Hematopoietic multipotent progenitor cell treated with erythropoietin and hydrocortisone succinate and interleukin-3 and kit ligand, for 4 days (in vitro differentiated cells): ENCODE data around the gene MOXD1.
"Not testable (repeated sequence)": the region's sequence is repeated elsewhere in the genome, so short reads cannot be mapped to it uniquely, and the experiment has no call there.

ENCODE experiments used
- DNase-seq: peaks from one replicate; pipeline ENCODE4 v3.0.0-alpha.2; 2015

The MOXD1 gene

DNA sequence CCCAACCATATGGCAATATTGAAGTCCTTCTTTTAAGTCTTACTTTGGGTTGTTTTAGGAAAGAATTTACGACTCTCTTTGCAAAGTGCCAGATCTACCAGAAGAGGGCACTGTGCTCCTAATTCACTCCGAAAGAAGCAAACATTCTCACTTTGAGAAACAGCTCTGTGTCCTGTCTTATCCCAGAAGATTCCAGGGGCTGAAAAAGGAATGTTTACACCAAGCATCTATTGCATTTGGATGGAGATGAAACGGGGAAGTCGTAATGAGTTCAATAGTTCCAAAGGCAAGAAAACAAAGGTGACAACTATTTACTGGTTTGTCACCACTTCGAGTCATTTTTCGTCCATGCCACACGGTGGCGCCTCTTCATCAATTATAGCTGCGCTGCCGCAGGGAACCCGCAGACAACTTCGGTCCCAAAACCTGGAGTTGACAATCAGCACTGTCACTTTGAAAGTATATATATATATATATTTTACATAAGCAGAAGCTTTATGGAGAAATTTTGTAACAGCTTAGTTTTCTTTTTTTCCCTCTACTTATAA is 121.6 kb downstream of the MOXD1 start:
- DNase-seq, result peak; percentile 87

DNA sequence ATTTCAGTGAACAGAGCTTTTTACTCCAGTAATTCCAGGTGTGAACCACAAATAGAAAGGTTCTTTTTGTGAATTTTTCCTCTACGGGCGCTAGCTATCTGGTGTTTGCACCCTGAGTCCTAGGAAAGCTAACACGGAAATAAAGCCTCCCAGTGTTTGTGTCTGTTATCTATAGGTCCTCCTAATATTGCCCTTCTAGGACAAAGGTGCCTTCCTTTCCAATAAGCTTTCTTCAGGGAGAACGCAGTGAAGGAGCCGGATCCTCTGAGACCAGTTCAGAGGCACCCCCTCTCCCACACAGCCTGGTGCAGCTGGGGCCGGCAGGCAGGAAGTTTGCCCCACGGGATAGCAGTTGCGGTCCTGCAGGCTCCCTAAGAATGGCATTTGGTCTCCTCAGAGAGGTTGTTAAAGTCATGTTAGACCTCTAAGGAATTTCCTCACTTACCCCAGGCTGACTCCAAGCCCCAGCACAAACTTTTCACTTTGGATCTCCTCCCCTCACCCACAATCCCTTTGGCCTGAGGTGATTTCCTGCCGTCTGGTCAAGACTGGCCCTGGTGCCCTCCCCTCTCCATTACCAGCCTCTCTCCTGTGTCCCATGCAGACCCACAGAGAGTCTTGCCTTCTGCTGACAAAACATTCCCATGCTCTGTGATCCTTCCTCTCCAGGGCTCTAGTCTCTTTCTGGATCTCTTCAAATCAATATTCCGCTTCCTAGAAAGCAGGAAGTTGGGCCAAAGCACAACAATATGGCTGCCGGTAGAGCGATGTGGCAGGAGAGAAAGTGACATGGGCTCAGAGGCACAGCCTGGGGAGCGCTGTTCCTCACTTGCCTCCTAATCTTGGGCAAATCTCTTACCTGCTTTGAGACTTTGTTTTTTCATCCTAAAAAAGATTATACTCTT is 126.0 kb downstream of the MOXD1 start:
- no peak for DNase-seq

DNA sequence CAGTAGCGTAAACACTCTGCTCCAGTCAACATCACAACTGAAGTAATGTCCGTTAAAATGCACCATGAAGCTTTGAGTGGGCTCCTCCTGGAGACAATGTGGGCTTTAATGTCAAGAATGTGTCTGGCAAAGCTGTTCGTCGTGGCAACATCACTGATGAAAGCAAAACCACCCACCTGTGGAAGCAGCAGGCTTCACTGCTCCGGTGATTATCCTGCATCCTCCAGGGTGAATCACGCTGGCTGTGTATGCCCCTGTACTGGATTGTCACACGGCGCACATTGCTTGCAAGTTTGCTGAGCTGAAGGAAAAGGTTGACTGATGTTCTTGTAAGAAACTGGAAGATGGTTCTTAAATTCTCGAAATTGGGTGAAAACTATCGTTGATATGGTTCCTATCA is 128.5 kb downstream of the MOXD1 start:
- no peak for DNase-seq

DNA sequence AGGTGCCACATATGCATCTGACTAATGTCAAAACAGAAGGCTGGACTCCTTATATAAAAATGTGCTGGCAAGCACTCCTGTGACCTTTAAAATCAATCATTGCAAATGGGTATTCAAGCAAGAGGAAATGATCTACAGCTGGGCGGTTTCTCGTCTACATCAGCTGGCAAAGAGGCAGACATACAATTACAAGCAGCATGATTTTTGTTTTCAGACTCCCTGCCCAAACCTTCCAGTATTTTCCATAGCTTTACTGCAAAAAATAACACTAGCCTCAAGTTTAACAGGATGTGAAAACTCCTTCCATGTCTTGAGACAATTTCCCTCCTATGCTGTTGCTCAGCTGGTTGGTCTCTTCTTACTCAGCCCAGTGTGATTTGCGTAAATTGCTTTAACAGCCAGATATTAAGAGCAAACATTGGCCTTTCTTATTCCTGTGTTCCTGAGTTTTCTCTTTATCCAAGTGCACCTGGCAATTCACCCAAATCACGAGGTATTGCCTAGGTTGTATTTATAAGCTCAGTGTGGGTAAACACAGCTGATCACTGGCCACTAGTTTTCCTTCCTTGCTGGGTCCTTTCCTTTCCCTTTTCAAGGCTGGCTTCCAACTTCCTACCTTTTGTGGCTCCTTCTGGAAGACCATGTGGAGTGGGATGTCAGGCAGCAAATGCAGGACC is 130.4 kb downstream of the MOXD1 start:
- no peak for DNase-seq

DNA sequence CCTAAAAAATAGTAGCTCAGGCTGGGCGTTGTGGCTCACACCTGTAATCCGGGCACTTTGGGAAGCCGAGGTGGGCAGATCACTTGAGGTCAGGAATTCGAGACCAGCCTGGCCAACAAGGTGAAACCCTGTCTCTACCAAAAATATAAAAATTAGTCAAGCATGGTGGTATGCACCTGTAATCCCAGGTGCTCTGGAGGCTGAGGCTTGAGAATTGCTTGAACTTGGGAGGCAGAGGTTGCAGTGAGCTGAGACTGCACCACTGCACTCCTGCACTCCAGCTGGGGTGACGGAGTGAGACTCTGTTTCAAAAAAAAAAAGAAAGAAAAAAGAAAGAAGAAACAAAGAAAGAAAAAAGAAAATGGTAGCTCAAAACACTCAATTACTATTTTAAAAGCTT is 132.6 kb downstream of the MOXD1 start:
- not testable (repeated sequence) for DNase-seq

DNA sequence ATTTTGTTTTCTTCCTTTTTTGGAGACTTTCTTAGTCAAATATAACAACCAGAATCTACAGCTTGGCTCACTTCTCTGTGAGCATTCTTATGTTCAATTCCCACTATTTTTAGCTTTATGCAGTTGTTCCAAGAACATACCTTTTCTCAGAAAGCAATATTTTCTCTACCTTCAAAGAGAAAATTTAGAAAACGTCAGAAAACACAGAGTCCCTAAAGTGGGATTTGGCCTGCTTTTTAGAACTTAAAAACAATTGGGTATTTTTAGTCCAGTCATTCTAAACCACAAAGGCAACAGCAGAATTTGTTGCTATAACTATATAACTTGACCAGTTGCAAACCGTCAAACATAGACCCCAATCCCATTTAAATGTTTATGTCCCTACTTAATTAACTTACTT is 133.1 kb downstream of the MOXD1 start:
- DNase-seq, result no peak

DNA sequence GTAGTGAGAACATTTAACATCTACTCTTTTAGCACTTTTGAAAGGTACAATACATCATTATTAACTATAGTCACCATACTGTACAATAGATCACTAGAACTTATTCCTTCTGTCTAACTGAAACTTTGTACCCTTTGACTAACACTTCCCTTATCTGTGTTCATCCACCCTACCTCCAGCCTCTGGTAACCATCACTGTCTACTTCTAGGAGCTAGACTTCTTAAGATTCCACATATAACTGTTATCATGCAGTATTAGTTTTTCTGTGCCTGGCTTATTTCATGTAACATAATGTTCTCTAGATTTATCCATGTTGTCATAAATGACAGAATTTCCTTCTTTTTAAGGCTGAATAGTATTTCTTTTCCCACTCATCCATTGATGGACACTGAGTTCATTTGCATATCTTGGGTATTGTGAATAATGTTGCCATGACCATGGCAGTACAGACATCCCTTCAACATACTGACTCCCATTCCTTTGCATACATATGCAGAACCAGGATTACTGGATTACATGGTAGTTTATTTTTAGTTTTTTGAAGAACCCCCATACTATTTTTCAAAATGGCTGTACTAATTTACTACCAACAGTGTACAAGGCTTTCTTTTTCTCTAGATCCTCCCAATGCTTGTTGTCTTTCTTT is 135.7 kb downstream of the MOXD1 start:
- DNase-seq, result no peak

DNA sequence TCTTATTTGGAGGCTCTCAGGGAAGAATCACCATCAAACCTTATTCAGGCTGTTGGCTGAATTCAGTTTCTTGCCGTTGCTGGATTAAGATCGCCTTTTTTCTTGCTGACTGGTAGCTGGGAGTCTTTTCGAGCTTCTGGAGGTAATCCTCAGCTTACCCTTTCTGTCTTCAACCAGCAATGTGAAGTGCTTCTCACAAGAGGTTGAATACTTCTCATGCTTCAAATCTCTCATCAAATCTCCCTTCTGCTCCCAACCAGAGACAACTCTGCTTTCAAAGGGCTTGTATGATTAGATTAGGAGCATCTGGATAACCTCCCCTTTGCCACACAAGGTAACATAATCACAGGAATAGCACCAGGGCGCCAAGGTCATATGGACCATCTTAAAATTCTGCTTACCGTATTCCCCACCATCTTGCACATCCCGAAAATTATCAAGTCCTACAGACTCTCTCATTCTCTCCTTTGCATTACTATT is 137.2 kb downstream of the MOXD1 start:
- no peak for DNase-seq

DNA sequence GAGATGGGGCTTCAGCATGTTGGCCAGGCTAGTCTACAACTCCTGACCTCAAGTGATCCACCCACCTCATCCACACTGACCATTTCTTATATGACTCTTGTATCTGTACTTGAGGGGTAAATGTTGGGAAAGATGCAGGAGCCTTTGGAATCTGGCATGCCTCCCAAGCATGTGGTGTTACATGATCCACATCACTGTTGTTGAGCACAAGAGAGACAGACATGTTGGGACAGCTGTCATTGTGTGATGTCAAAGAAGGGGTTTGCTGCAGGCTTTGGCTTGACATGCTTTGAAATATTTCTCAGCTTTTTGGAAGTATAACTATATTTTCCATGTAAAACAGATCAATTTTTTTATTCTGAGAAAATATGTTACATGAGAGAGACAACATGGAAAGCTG is 139.9 kb downstream of the MOXD1 start:
- no peak for DNase-seq

DNA sequence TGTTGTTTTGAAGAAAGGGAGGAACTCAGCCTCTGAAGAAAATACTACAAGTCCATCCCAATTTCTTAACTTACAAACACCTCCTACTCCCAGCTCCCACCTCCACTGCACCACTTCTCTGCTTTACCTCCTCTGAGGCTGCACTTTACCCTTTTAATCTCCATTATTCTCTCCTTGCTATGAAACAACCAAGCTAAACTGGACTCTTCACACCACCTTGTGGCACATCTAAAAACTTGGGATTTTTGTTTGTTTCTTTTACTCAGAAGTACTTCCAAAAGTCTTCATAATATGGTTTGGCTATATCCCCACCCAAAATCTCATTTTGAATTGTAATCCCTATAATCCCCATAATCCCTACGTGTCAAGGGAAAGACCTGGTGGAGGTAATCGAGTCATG is 142.2 kb downstream of the MOXD1 start:
- DNase-seq, result peak; percentile 9

DNA sequence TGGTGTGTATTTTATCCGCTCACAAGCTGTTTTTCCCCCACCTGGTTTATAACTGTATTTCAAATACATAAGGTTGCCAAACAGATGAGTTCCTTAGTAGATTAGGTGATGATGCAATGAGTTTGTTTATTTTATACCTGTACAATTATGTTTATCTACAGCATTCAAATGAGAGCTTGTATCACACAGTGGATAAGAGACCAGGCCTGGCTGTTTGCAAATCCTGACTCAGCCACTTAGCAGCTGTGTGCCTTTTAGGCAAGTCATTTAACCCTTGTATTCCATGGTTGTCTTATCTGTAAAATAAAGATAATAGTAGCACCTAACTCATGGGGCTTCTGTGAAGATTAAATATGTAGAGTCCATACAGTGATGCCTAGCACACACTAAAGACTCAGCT is 143.7 kb downstream of the MOXD1 start:
- DNase-seq, result no peak

DNA sequence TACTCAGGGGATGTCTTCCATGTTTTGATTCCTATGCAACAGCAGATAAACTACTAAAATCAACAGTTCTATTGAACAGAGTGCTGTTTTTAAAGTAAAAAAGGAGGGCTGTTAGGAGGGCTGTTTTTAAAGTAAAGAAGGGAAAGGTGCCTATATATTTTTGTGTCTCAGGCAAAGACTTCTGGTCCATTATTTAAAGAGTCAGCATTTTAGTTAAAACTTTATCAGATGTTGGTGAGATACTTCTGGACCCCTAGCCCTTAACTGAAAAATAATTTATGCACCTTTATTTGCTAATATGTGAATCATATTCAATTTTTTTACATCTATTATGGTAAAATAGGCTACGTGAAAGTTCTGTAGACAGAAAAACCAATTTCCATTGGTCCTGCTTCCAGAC is 144.8 kb downstream of the MOXD1 start:
- no peak for DNase-seq

DNA sequence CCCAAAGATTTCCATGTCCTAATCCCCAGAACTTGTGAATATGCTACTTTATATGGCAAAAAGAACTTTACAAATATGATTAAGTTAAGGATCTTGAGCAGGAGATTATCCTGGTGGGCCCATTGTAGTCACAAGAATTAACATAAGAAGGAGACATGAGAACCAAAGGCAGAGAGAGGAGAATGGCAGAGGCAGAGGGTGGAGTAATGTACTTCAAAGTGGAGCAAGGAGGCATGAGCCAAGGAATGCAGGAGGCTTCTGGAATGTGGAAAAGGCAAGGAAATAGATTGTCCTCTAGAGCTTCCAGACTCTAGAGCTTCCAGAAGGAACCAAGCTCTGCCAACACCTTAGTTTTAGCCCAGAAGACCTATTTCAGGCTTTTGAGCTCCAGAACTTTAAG is 147.4 kb downstream of the MOXD1 start:
- DNase-seq, result no peak

DNA sequence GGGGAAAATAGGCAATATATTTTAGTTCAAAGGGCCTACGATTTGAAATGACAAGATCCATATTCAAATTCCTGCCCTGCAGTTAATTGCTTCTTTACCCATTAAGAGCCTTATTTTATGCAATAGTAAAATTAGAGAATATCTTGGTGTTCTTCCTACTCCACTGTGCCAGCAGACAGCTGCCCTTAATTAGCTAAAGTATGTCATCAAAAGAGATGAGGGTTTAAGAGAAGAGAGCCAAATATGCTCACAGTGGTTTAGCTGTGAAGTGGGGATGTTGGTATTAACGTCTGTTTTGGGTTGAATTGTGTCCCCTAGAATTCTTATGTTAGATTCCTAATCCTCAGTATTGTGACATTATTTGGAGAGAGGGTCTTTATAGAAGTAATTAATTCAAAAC is 148.1 kb downstream of the MOXD1 start:
- no peak for DNase-seq

DNA sequence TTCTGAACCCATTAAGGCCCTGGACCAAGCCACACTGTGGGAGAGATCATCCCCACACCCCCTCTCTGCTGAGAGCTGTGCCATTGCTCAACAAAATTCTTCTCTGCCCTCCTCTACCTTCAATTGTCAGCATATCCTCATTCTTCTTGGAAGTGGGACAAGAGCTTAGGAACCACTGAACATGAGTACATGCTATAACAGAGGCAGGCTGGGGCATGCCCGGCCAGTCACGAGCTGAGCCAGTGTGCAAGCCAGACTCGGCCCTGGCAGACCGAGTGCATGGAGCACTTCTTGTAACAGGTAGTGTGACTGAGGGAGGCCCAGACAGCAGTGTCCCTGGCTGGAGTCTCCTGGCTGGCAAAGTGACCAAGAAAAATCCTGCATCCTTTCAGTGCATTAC is 149.2 kb downstream of the MOXD1 start:
- no peak for DNase-seq

DNA sequence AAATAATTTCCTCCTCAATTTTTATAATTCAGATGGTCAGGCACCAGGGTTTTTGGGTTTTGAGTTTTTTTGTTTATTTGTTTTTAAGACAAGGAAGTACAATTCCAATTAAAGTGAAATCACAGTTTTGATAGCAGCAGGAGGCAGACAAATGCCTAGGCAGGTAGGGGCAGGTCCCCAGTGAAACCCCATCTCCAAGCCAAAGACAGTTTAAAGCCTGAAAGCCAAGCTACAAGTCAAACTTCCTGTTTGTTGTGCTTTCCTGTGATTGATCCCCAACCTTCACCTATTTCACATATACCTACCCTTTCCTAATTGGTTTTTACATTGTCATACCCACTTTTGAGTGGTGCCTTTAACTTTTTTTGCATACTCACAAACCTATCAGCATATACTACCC is 149.6 kb downstream of the MOXD1 start:
- no peak for DNase-seq

DNA sequence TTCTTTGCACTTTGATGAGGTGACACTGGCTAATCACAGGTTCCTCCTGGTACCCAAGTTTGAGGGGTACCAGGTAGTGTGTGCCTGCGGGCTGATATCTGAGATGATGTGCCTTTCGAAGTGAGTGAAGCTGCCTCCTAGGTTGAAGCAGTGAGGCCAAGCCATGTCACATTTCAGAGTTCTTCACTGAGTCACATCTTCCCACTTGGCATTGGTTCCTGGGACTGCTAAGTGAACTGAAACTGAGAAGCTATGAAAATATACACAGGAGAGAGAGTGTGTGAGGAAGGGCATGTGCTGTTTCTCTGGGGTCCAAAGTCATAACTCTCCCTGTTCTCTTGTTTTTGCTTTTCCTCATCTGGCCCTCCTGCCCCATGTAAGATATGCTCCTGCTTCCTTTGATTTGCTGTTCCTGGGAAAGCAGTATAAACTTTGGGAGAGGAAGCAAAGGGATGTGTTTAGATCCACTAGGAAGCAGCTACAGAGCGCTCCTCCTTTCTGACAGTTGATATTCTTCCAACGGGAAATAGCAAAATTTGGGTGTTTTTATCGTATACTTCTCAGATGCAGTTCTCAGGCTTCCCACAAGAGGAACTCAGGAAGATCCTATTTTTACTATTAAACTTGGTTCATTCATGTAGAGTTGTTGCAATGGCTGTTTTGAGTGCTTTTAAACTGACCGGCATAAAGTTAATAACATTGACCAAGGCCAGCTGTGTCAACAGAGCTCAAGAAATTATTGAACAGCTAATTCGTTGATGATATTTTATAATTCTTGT is 153.7 kb downstream of the MOXD1 start:
- DNase-seq, result no peak

DNA sequence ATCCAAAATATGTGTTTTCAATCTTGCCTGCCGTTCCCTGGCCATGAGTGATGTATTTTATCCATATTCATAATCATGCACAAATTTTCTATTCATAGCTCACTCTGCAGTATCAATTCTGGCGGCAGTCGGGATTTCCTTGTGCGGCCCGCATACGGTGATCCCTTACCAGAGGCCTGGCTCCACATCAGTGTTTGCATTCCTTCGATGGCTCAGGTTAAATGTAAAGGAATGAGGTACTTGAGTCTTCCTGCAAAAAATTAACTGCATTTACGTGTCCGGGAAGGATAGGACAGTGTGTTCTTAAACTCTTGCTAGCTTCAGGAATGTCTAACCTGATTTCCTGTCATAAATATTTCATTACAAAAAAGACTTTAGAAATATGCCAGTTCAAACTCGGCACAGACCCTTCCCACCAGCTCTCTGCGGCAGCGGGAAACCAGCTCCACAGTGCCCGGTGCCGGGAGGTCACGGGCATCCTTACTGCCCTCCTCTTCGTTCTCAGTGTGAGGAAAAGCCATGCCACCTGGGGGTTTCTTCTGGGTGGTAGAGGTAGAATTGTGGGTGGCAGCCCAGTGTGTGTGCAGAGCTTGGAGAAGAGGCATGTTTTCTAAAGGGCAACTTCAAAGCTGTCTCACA is 154.5 kb downstream of the MOXD1 start:
- DNase-seq, result no peak

DNA sequence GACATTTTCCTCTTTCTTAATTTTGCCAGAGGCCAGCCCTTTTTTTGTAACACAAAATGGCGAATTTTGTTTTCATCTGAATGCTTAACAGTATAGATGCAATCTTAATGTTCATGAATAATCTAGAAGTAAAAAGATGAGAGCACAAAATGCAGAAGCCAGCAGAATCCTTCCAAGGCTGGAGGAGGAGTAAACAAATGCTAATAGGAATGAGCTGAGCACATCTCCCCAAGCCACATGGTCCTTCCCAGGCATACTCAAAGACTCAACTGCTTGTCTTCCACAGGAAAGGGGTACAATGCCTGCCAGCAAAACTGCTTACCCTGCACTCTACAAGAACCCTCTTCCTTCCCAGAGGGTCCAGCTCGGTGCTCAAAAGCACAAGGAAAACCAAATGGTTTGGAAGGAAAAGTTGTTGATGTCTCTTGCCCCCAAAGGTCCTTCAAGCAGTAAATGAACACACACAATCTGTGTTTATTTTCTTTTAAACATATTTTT is 155.1 kb downstream of the MOXD1 start:
- DNase-seq, result no peak
